ENCODE results near the gene CAMK2B. TPM values are rescaled to one million over a fixed set of nuclear protein-coding genes. Genes with fewer than 3 reads are reported as not detected.

Gene CAMK2B
- total RNA-seq, 1 experiment from 2014 or later: 0.34 TPM

DNA sequence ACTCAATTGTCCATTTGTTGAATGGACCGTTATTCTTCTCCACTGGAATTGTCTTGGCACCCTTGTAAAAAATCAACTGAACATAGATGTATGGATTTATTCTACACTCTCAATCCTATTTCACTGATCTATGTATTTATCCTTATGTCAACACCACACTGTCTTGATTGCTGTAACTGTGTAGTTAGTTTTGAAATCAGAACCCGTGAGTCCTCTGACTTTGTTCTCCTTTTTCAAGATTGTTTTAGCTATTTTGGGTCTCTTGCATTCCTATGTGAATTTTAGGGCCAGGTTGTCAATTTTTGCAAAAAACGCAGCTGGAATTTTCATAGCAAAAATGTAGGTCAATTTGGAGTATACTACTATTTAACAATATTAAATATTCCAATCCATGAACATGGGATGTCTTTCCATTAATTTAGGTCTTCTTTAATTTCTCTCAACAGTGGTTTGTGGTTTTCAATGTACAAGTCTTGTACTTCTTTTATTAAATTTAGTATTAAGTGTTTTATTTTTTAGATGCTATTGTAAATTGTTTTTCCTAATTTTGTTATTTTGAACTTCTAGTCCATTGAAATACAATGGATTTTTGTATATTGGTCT, 10.0 kb downstream of the CAMK2B start:
- Histone ChIP-seq H3K4me1 (ENCODE audit: control insufficient read depth in 1 of 2, insufficient read depth in 2 of 2, low read length in 2 of 2) (no peaks in the 10 kb centered on the region), H3K4me2 (ENCODE audit: low read length) (no peak overlapping the region), H3K4me3 (replicated peaks in 1 of 2; ENCODE audit: low read depth in 1 of 2, low read length in 2 of 2) (no peak overlapping the region), H3K27me3 (ENCODE audit: insufficient read depth, low read length) (no peaks in the 10 kb centered on the region), H3K9me3 (ENCODE audit: control insufficient read depth in 1 of 2, insufficient read depth in 1 of 2, low read depth in 1 of 2, low read length in 2 of 2) (0 out of 4 replicates have a peak, but pooled peaks cover 0 to 5% of the 10 kb centered on the region in 2 experiments), H3K79me2 (ENCODE audit: insufficient read depth, low read length) (no peaks in the 10 kb centered on the region), H4K20me1 (ENCODE audit: insufficient read depth) (no peaks in the 10 kb centered on the region), H3K9me2 (ENCODE audit: insufficient read depth) (no peaks in the 10 kb centered on the region), H3K9ac (ENCODE audit: low read length) (no peak overlapping the region), H3K27ac (ENCODE audit: low read depth, low read length) (no peak overlapping the region), H3K36me3 (ENCODE audit: control insufficient read depth in 1 of 2, insufficient read depth in 2 of 2, low read length in 2 of 2) (no peaks in the 10 kb centered on the region), H2AFZ (ENCODE audit: low read depth, low read length, poor library complexity, severe bottlenecking) (no peak overlapping the region)
- no TSS peak for BruUV-seq (replicated peaks)
- ChIA-PET RAD21 (ENCODE audit: low non-redundant PET in 1 of 2, low total read pairs in 2 of 2, uncharacterized antibody in 2 of 2, unreplicated experiment in 2 of 2) (no interaction called here), POLR2A (no interaction called here), CTCF (no interaction called here)
- intact Hi-C loops (cut with micrococcal nuclease): no loop called here
- ATAC-seq (no peak), DNase-seq (ENCODE audit: low read depth, low spot score) (no peak)
- TF ChIP-seq EGR1 (IDR thresholded peaks at IDR 0.05; ENCODE audit: low read depth): no peak
- no peak for TF ChIP-seq EZH2phosphoT487 (IDR thresholded peaks at IDR 0.05; ENCODE audit: borderline replicate concordance)

GRCh38 chr7:44313621-44314031, 11.8 kb downstream of the CAMK2B start:
- H3K27me3 ChIP-seq (ENCODE audit: insufficient read depth, low read length): no peaks in the 10 kb centered on the region
- H2AFZ ChIP-seq (ENCODE audit: low read depth, low read length, poor library complexity, severe bottlenecking): no peak overlapping the region
- H3K9ac ChIP-seq (ENCODE audit: low read length): no peak overlapping the region
- intact Hi-C loops (cut with micrococcal nuclease): no loop called here
- H3K4me1 ChIP-seq (ENCODE audit: control insufficient read depth in 1 of 2, insufficient read depth in 2 of 2, low read length in 2 of 2): no peaks in the 10 kb centered on the region
- no peak overlapping the region for H3K27ac ChIP-seq (ENCODE audit: low read depth, low read length)
- ChIA-PET CTCF (no interaction called here), RAD21 (ENCODE audit: low non-redundant PET in 1 of 2, low total read pairs in 2 of 2, uncharacterized antibody in 2 of 2, unreplicated experiment in 2 of 2) (no interaction called here), POLR2A (no interaction called here)
- H3K4me2 ChIP-seq (ENCODE audit: low read length): no peak overlapping the region
- H3K9me3 ChIP-seq (ENCODE audit: control insufficient read depth in 1 of 2, insufficient read depth in 1 of 2, low read depth in 1 of 2, low read length in 2 of 2): 0 out of 4 replicates have a peak, but pooled peaks cover 0 to 5% of the 10 kb centered on the region in 2 experiments
- H3K4me3 ChIP-seq (replicated peaks in 1 of 2; ENCODE audit: low read depth in 1 of 2, low read length in 2 of 2): no peak overlapping the region
- TF ChIP-seq REST (IDR thresholded peaks at IDR 0.05; ENCODE audit: low read depth) (no peak), EZH2phosphoT487 (IDR thresholded peaks at IDR 0.05; ENCODE audit: borderline replicate concordance) (no peak), CEBPB (IDR thresholded peaks at IDR 0.05; ENCODE audit: low read depth) (no peak), FOSL1 (IDR thresholded peaks at IDR 0.05; ENCODE audit: low read depth) (no peak), RAD21 (IDR thresholded peaks at IDR 0.05; ENCODE audit: low read depth) (no peak)
- H3K36me3 ChIP-seq (ENCODE audit: control insufficient read depth in 1 of 2, insufficient read depth in 2 of 2, low read length in 2 of 2): no peaks in the 10 kb centered on the region
- no peak for ATAC-seq
- no peaks in the 10 kb centered on the region for H3K79me2 ChIP-seq (ENCODE audit: insufficient read depth, low read length)
- no peaks in the 10 kb centered on the region for H4K20me1 ChIP-seq (ENCODE audit: insufficient read depth)
- H3K9me2 ChIP-seq (ENCODE audit: insufficient read depth): no peaks in the 10 kb centered on the region
- no TSS peak for BruUV-seq (replicated peaks)
- no peak for DNase-seq (ENCODE audit: low read depth, low spot score)
